ENCODE measurements around the gene DYNLRB1.
"Not testable (repeated sequence)": the region's sequence is repeated elsewhere in the genome, so short reads cannot be mapped to it uniquely, and the experiment has no call there.

DYNLRB1 gene

DNA sequence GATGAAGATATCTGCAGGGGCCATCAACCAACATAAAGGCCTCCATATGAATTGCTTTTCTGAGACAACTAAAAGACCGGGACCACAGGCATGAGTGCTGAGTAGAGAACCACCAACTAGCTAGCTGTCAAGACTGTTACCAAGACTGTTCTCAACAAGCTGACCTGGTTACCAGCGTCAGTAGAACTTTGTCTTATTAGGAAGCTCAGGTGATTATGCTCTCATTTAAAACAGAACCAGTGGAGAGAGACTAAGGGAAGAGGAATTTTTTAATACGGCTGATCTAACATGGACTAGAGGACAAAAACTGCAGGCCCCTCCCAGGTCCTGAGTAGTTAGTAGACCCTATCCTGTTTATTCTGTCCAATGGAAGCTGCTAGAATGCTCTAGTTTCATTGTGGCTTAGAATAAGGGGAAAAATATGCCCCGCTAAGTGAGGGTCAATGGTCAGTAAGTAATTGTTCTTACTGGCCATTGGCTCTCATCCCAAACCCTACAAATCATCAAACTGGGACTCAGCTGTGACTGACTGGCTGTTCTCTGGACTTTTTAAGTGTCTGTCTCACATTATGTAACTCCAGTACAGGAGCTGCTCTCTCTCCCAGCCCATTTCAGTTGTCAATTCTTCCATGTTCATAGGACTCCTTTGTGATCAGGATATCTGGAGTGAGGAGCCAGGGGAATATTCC is 3.8 kb upstream of the DYNLRB1 start:
- DNase-seq = no peak

DNA sequence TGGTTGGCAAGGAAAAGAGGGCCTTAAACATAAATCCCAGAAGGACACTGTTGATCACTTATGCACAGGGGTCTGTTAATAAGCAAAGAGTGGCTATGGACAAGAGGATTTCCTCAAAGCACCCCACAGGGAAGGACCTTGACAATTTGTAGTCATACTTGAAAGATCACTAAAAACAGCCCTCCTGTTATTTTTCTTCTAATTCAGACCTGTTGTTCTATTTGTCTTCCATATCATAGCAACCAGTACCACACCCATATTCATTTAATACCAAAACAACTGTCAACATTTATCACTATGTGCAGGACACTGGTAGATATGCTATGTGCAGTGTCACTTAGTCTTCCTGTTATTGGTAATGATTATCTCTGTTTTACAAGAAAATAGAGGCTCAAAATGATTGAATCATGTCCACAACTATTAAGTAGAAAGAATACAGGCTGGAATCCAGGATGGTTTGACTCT is 3.2 kb upstream of the DYNLRB1 start:
- DNase-seq = no peak

DNA sequence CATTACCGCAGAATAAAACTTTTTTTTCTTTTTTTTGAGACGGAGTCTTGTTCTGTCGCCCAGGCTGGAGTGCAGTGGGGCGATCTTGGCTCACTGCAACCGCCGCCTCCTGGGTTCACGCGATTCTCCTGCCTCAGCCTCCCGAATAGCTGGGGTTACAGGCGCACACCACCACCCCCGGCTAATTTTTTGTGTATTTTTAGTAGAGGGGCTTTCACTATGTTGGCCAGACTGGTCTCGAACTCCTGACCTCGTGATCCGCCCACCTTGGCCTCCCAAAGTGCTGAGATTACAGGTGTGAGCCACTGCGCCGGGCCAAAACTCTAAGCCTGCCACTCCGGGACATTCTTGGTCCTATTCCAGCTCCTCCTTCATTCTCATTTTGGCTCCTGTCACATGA is 2.2 kb upstream of the DYNLRB1 start:
- not testable (repeated sequence) for DNase-seq

DNA sequence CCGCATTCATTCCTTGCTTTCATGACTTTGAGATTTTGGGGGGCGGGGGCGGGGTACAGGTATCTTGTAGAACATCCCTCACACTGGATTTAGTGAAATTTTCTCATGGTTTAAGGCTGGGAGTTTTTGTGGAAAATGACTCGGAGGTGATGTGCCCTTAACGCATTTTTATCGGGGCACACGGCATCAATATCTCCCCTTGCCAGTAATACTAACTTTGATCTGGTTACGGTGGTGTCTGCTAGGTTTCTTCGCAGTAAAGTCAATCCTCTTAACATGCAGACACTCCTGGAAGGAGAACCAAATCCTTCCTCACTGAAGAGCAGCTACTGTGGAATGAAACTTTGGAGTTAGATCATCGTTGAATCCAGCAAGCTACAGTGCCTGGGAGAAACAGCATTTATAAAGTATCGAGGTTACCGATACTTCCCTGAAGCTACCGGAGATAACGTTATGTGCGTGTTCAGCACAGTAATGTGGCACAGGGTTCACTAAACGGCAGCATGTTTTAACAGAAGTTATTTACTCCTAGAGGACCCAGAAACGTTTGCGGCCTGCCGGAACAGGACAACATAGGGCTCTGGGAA is 1.2 kb upstream of the DYNLRB1 start:
- no peak for DNase-seq

DNA sequence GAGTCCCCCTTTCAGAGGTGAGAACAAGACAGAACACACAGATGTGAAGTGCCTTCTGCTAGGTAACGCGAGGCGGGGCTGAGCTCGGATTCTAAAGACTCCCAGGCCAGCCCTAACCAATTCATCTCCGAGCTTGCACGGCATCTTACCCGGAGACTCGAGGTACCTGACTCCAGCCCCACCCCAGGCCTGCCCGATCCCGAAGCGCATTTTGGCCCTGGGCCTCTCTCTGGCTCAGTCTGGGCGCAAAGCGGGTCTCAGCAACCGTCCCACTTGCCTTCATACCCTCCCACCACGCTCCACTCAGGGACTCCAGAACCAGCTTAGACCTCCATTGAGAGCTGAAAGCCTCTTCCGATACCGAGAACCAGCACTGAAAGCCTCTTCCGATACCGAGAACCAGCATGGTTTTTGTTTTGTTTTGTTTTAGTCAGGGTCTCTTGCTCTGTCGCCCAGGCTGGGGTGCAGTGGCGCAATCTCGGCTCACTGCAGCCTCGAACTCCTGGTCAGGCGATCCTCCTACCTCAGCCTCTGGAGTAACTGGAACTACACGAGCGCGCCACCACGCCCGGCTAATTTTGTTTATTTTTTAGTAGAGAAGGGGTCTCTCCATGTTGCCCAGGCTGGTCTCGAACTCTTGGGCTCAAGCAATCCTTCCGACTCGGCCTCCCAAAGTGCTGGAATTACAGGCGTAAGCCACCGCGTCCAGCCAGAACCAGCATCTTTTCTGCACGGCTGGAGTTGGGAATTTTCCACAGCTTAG is 557 bp upstream of the DYNLRB1 start:
- DNase-seq = peak; percentile 53 to 90 (median 58)

DNA sequence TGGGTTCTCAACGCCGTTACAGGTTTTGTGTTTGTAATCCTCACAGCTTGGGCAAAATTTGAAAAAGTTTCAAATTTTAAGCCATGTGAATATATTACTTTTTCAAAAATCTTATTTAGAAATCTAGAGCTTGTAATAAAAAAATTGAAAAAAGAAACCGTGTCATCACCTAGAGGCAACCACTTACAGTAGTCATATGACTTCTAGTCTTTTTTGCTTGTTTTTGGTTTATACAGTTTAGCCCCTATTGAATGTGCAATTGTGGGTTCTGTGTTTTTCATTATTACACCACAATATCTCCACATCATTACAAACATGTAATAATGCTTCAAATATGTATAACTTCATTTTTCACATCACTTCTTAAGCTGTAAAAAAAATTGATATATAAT is 888 bp downstream of the DYNLRB1 start:
- peak in 1 of 5 experiments; percentile 56 for DNase-seq

DNA sequence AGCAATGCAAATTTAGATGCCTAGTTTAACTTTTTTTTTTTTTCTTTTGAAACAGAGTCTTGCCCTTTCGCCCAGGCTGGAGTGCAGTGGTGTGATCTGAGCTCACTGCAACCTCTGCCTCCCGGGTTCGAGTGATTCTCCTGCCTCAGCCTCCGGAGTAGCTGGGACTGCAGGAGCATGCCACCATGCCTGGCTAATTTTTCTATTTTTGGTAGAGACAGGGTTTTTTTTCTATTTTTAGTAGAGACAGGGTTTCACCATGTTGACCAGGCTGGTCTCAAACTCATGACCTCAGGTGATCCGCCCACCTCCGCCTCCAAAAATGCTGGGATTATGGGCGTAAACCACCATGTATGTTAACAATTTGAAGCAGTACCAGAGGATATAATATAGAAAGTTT is 2.6 kb downstream of the DYNLRB1 start:
- DNase-seq = not testable (repeated sequence)

DNA sequence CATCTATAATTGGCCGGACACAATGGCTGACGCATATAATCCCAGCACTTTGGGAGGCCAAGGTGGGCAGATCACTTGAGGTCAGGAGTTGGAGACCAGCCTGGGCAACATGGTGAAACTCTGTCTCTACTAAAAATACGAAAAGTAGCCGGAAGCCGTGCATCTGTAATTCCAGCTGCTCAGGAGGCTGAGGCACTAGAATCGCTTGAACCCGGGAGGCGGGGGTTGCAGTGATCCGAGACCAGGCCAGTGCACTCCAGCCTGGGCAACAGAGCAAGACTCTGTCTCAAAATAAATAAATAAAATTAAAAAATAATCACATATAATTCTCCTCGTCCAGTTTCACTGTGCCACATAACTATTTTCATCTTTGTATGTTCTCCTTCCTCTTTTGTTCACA is 3.6 kb downstream of the DYNLRB1 start:
- not testable (repeated sequence) for DNase-seq

DNA sequence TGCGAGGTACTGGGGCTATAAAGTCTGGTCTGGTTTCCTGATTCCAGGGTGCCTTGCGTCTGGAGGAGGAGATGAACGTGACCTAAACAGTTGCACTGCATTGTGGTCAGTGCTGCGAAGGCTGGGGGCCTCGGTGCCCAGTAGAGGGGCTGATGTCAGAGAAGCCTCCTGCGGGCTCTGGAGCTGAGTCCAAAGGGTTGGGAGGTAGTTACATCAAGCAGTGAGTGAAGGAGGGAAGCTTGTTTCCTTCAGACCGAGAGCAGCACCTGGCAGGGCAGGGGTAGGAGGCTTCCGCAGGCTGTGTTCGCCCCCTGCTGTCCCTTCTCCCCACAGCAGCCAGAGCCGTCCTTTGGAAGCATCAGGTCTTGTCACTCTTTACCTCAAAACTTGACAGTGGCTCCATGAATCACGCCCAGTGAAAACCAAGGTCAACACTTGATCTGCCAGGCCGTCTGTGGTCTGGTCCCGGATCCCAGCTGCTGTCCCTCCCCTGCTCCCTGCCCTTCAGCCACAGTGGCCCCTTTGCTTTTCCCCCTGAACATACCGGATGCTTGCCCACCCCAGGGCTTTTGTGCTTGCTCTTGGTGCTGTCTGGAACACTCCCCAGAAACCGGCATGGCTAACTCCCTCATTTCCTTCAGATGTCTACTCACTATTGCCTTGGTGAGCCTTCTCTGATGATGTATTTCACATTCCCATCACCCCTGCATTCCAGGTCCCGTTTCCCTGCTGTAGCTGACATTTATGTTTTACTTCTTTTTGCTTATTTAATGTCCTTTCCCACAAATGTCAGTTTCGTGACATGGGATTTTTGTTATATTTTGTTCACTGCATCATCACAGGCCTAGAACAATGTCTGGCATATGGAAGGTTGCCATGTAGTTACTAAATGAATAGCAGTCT is 7.0 kb downstream of the DYNLRB1 start:
- peak in 4 of 5 experiments; percentile 12 to 51 (median 31) for DNase-seq

DNA sequence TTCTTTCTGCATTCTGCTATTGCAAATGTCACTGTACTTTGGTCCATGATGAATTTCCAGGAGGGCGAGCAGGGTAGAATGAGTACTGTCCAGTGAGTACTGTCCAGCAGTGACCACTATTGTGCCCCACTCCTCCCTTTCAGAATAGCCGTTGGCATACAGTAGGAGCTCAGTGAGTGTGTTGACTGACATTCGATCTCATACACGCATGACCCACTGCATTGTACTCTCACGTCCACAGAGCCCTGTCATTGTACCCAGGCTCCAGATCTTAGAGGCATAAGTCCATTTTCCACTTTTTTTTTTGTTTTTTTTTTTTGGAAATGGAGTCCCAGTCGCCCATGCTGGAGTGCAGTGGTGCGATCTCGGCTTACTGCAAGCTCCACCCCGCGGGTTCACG is 8.2 kb downstream of the DYNLRB1 start:
- DNase-seq = no peak

DNA sequence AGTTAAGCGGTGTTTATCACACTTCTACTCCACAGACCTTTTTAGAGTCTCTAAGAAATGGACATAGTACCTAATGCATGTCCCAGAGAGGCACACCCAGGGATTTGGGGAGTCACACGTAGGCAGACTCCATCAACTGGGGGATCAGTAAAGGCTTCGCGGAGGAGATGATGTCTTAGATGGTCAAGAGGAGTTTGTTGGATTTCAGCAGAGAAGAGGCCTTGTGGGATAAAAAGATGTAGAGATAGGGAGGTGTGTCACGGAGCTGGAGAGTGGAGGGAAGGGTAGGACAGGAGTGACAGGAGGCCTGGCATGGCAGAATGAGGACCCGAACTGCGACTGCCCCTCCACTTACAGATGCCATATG is 9.1 kb downstream of the DYNLRB1 start:
- DNase-seq = no peak

DNA sequence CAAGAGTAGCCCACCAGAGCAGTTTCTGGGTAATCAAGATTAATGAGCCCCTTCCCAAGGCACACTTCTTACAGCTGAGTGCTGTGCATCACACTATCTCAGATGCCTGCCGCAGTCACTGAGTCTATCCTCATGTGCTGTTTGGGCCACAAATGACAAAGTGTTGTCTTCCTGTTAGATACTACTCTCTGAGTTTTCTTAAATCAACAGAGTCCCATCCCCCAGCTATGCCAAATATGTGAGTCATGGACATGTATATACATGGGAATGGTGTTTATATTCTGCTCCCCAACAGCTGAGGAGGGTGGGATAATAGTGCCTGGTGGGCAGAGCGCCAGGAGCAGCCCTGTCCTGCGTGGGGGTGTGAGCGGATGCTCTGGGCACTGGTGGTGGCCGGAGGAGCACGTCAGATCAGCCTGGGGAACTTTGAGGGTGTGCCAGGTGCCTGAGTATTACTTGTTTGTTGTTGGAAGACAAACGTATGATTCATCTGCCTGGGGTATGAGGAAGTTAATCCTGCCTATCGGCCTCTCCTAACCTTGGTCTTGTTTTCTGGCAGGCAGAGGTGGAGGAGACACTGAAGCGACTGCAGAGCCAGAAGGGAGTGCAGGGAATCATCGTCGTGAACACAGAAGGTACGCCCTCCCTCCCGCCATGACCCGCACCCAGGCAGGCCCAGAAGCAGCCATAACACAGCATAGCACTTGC is 9.6 kb downstream of the DYNLRB1 start:
- no peak for DNase-seq

DNA sequence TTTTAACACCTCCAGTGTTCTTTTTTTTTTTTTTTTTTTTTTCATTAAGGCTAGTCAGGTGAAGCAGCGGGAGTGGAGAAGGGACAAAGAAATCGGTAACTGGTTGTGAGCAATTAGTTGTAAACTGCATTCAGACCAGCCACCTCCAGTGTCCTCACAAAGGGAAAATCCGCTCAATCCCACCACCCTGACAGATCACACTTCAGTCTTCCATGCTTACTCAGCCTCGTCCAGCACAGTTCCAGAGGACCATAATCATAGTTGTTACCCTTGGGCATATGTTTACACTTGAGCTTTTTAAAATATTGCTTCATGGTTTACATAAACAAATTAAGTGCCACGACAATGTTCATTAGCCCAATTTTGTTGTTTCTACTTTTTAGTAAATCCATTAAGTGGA is 10.2 kb downstream of the DYNLRB1 start:
- no peak for DNase-seq

DNA sequence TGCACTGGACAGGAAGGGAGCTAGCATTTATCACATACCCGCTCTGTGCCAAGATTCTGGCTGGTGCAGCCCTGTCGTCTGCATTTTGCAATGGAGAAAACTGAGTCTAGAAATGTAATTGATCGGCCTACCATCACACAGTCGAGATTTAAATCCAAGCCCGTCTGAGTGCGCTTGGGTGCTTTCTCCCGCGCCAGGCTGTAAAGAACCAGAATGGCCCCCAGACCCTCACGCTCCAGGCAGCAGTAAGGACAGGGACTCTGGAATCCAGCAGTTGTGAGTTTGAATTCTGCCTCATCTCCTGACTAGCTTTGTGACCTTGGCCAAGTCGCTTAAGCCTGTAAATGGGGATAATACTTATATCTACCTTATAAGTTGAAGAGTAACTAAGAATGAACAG is 10.8 kb downstream of the DYNLRB1 start:
- no peak for DNase-seq

DNA sequence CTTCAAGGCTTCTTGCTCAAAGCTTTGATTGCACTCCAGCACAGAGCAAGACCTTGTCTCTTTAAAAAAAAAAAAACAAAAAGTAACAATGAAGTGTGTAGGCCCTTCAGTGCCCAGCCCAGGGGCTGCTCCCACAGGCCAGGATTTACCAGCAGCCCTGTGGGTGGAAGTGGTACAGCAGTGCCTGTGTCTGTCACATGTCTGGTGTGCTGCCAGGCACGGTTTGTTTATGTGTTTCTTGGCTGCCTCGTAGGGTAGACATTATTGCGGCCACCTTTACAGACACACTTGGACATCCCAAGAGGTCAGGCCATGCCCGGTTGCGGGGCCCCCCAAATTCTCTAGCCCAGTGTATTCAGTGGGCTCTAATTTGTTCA is 12.7 kb downstream of the DYNLRB1 start:
- DNase-seq = no peak

DNA sequence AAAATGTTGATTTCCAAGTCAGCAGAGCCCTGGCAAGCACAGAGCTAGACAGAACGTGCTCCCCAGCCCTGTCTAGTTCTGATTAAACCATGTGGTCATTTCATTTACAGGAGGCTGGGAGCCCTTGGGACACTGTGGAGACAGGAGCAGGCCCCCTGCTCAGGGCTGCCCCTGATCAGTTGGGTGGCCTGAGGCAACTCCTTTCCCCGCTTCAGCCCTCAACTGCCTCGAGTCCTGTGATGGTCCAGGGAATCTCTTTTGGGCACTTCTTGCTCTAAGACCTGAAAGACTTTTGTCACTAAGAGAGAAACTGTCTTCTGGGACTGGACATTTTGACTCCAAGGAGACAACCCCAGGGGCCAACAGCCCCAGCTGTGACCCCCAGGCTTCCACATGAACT is 13.5 kb downstream of the DYNLRB1 start:
- no peak for DNase-seq

DNA sequence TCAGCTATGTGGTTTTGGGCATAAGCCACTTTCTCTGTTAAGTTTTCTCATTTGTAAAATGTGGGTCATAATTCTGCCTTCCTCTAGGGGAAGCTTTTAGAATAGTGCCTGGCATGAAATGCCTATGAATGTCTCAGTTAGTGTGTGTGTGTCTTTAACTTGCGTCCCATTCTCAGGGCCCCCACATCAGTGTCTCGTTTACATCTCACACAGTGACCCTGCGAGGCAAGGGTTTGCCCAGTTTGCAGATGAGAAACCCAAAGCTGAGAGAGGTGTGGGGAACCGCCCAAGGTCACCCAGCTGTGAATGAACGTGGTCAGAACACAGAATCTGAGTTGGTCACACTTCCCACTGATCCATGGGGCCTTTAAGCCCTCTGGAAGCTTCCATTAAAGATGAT is 14.1 kb downstream of the DYNLRB1 start:
- no peak for DNase-seq

DNA sequence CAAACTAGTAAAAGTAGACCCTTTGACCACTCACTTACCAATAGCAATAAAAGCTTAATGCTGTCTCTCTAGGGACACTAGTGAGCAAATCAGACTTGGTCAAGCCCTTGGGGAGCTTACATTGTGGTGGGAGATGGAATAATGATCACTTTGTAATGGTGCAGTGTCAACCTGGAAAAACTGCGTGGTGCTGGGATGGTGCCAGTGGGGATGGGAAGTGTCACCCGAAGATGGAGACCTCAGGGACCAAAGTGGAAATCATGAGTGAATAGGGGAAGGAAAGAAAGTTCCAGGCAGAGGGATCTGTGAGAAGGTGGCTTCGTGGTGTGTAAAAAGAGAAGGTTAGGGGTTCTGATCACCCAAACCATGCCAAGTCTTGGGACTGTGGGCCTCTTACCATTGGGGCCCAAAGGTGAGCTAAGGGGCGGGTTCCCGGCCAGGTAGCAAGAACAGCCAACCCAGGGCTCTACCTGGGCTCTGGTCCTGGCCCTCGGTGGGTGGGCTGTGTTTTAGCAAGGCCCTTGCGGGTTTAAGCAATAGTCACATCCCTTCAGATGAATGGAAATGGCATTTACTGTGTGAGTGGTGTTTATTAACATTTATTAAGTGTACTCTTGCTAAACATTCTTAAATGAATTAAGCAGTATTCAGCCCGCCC is 15.5 kb downstream of the DYNLRB1 start:
- no peak for DNase-seq

DNA sequence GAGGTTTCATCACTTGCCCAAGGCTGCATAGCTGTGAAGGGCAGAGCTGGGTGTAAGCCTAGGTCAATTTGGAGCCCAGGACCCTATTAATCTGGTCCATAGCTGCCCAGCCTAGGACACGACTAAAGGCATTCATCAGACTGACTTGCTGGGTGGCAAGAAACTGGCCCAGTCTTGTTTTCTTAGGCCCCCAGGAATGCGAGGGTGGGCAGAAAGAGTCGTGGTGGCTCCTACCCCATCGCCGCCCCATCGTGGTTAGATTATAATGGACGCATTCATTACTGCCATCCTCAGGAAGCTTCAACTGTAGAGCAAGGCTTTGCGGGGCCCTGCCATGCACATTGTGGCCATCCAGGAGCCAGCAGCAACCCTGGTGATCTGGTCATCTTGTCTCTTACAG is 16.1 kb downstream of the DYNLRB1 start:
- DNase-seq = no peak

DNA sequence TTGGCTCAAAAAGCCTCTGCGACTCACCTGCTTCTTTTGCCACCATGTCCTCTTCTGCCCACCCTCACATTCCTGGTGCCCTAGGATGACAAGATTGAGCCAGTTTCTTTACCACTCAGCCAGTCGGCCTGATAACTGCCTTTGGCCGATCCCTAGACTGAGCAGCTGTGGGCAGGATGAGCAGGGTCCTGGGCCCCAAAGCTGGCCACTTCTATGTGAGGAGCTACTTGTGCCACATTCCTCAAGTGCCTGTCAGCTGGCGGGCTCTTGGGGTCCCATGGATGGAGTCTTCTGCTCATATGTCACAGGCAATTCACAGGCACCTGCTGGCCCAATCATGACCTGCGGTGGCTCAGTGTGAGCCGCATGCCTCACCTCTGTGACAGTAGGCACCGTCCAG is 16.5 kb downstream of the DYNLRB1 start:
- no peak for DNase-seq

DNA sequence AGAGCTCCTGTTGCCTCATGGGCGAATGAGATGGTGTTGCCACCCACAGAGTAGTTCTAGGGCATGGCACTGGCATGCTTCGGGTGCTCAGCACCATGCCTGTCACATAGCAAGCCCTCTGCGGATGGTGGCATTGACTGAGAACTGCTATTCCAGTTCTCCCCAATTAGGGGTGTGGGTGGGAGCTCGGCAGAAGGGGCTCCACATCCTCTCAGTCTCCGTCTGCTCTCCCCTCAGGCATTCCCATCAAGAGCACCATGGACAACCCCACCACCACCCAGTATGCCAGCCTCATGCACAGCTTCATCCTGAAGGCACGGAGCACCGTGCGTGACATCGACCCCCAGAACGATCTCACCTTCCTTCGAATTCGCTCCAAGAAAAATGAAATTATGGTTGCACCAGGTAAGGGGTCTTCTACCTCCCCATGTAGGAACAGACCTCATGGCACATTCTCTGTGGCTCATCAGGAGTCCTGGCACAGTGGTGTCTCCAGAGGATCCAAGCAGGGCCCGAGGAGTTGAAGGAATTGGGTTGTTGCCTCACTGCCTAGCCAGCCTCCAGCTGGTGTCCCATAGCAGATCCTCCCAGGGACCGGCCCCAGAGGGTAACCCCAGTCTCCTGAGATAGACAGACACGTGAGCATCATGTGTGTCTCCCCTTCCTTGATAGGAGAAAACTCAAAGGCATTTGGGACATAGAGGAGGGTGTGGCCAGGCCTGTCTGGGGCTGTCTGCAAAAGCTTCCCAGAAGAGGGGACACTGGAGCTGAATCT is 18.4 kb downstream of the DYNLRB1 start:
- DNase-seq = no peak
